Bronchial epithelial cell (primary cell): ENCODE data around the gene OR12D1. TPM values are rescaled to one million over a fixed set of nuclear protein-coding genes. Genes with fewer than 3 reads are reported as not detected.

Experiments used
- DNase-seq: peaks from one replicate; pipeline ENCODE4 v3.0.0-alpha.2; 2010; ENCODE audit warnings: low read depth
- FAIRE-seq: peaks from 2 replicates; lab custom pipeline; 2011; peaks lifted over from hg19 to GRCh38; lab: Jason Lieb, UNC
- H3K27me3 ChIP-seq: 2 replicates; pipeline ENCODE4 v1.5.1; 2011; ENCODE audit warnings: low read length; ENCODE audit not compliant: control insufficient read depth, insufficient read depth
- H3K36me3 ChIP-seq: 2 replicates; pipeline ENCODE4 v1.5.1; 2011; ENCODE audit warnings: low read length; ENCODE audit not compliant: control insufficient read depth, insufficient read depth
- H3K4me3 ChIP-seq: 2 replicates; pipeline ENCODE4 v1.5.1; 2011; ENCODE audit warnings: mild to moderate bottlenecking, low read depth, low read length, control low read depth
- total RNA-seq: library from RNA; depleted of rRNA; stranded (reverse); fragments of >200 nt; gene quantifications from 2 replicates; pipeline ENCODE4 v1.2.1, GENCODE V29; 2014
- TF ChIP-seq, protein P1 (sequence below): IDR thresholded peaks from 2 replicates; pipeline ENCODE4 v1.5.1; 2011; ENCODE audit warnings: mild to moderate bottlenecking, moderate library complexity, low read length, control low read depth, inconsistent platforms; ENCODE audit not compliant: insufficient read depth, severe bottlenecking

The OR12D1 gene
- total RNA-seq, 1 donor from 2014 or later, result not detected

DNA sequence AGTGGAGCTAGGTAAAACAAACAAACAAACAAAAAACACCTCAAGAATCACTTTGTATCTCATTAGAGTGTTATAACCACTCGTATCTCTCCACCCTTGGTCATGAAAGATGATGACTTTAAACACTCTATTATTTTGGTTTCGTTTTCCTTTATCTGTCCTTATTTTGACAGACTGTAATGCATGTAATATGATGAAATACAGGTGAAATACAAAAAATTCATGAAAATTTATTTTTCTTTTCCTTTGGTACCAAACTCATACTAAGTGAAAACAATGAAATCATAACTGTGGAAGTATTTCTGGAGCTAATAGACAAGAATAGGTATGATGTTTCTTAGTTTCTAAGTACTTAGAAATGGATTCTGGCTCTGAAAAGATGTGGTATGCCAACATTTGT lies 15.2 kb upstream of the OR12D1 start:
- H3K36me3 ChIP-seq, result no peaks in the 10 kb centered on the region
- no peaks in the 10 kb centered on the region for H3K27me3 ChIP-seq
- TF ChIP-seq, protein P1, sequence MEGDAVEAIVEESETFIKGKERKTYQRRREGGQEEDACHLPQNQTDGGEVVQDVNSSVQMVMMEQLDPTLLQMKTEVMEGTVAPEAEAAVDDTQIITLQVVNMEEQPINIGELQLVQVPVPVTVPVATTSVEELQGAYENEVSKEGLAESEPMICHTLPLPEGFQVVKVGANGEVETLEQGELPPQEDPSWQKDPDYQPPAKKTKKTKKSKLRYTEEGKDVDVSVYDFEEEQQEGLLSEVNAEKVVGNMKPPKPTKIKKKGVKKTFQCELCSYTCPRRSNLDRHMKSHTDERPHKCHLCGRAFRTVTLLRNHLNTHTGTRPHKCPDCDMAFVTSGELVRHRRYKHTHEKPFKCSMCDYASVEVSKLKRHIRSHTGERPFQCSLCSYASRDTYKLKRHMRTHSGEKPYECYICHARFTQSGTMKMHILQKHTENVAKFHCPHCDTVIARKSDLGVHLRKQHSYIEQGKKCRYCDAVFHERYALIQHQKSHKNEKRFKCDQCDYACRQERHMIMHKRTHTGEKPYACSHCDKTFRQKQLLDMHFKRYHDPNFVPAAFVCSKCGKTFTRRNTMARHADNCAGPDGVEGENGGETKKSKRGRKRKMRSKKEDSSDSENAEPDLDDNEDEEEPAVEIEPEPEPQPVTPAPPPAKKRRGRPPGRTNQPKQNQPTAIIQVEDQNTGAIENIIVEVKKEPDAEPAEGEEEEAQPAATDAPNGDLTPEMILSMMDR, result no peak
- no peak overlapping the region for H3K4me3 ChIP-seq
- FAIRE-seq (no peak), DNase-seq (no peak)

DNA sequence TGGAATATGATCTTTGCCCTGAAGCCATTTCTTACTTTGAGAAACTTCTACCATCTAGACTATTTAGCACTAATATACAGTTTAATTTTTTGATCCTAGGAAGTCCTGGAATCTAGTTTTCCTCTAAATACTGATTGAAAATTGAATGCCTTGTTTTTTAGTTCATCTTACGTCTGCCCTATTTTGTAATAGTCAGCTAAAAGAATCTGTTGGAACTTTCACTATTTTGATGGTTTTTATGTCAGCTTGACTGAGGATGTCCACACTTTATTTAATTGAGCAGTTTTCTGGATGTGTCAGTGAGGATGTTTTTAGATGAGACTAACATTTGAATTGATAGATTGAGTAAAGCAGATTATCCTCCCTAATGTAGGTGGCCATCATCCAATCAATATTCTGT lies 10.9 kb upstream of the OR12D1 start:
- no peak for DNase-seq
- no peaks in the 10 kb centered on the region for H3K36me3 ChIP-seq
- no peak overlapping the region for H3K4me3 ChIP-seq
- H3K27me3 ChIP-seq, result no peaks in the 10 kb centered on the region
- no peak for FAIRE-seq
- TF ChIP-seq, protein P1, result no peak

DNA sequence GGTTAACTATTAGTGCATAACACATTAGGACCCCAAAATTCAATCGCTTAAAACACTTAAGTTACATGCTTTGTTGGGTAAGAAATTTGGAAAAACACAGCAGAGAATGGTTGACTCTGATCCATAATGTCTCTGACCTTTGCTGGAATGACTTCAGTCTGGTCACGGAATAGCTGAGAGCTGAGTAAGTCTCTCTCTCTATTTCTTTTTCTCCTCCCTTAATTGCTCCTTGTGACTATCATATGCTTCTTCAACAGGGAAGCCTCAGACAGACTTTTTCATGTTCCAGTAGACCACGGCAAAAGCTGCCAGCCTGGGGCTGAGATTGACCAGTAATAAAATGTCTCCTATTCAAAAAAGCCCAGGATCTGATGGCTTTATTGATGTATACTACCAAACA lies 4.8 kb downstream of the OR12D1 start:
- Histone ChIP-seq H3K27me3 (no peaks in the 10 kb centered on the region), H3K36me3 (no peaks in the 10 kb centered on the region), H3K4me3 (no peak overlapping the region)
- FAIRE-seq, result no peak
- DNase-seq, result no peak
- TF ChIP-seq, protein P1, result no peak

DNA sequence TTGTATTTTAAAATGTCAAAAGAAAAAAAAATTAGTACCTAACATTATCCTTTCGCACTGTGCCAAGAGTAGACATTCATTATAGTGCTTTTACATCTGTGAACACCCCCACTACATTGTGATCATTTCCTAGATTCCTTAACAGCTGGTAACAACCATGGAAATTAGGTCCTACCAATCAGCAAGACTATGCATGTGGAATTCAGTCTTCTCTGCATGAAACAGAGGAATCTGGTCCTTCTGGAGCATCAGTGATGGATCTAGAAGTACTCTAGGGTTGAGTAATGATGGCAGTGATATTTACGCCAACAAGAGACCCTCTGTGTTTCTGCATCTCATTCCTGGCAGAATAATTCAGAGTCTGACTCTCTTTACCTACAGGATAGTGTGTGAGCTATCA lies 9.4 kb downstream of the OR12D1 start:
- TF ChIP-seq, protein P1, result no peak
- no peak for FAIRE-seq
- Histone ChIP-seq H3K36me3 (no peaks in the 10 kb centered on the region), H3K27me3 (no peaks in the 10 kb centered on the region), H3K4me3 (no peak overlapping the region)
- DNase-seq, result no peak

DNA sequence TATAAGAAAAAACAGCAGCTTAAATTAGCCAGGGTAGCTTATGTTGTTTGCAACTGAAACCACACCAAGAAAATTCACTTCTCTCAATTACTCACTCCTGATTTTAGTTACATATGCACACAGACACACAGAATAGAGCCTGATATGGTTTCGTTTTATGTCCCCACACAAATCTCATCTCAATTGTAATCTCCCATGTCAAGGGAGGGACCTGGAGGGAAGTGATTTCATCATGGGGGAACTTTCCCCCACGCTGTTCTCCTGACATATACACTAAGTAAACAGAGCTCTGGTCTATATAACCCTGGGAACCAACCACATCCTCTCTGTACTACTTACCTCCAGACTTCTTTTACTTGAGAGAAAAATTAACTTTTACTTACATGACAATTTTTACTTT lies 9.8 kb downstream of the OR12D1 start:
- DNase-seq, result peak; percentile 37
- no peaks in the 10 kb centered on the region for H3K27me3 ChIP-seq
- no peak for FAIRE-seq
- H3K4me3 ChIP-seq, result no peak overlapping the region
- H3K36me3 ChIP-seq, result no peaks in the 10 kb centered on the region
- TF ChIP-seq, protein P1, result no peak

DNA sequence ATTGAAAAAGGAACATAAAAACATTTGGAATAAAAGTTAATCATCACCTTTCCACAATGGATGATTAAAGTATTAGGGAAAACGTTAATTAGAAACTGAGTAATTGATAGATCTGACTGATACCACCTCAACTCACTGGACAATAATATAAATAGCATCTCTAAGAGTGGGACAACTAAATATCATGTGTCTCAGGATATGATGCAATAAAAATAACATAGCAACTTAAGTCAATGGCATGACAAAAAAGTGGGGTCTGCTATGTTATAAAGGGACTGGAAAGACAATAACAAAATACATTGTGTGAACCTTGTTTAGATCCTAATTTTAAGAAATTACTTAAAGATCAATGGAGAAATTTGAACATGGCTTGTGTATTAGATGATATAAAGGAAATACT lies 10.3 kb downstream of the OR12D1 start:
- no peaks in the 10 kb centered on the region for H3K36me3 ChIP-seq
- DNase-seq (no peak), FAIRE-seq (no peak)
- TF ChIP-seq, protein P1, result no peak
- no peaks in the 10 kb centered on the region for H3K27me3 ChIP-seq
- H3K4me3 ChIP-seq, result no peak overlapping the region
